A673 (cell line): ENCODE measurements around the gene LTBP2. TPM values are rescaled to one million over a fixed set of nuclear protein-coding genes. Genes with fewer than 3 reads are reported as not detected.

Experiments
- BruUV-seq: library from RNA; stranded (reverse); fragments of 400-500 nt; replicated peaks from 2 replicates; lab custom pipeline; 2021; lab: Mats Ljungman, UMichigan
- CTCF ChIA-PET: fragments of 300-600 bp; sonication (Branson Sonifier 250); formaldehyde crosslinking; loops from one replicate; lab custom pipeline; 2022; ENCODE audit warnings: antibody characterized with exemption; lab: Charles Lee
- POLR2A ChIA-PET: fragments of 300-600 bp; sonication (Branson Sonifier 250); formaldehyde crosslinking; loops from one replicate; lab custom pipeline; 2022; ENCODE audit warnings: antibody characterized with exemption; ENCODE audit not compliant: low non-redundant PET; lab: Charles Lee
- DNase-seq: peaks from one replicate; pipeline ENCODE4 v3.0.0-alpha.2; 2015; ENCODE audit warnings: low spot score
- H3K27ac ChIP-seq: fragments of 200-600 bp; sonication (generic); 2 replicates; pipeline ENCODE4 v1.5.1; 2016; ENCODE audit warnings: mixed run types, low read depth, mild to moderate bottlenecking, mixed read lengths, antibody characterized with exemption, low read length; ENCODE audit not compliant: poor library complexity, severe bottlenecking
- H3K27me3 ChIP-seq: fragments of 200-600 bp; sonication (generic); replicated peaks from 2 replicates; pipeline ENCODE4 v1.6.1; 2017; ENCODE audit warnings: mixed run types, low read depth, mild to moderate bottlenecking, mixed read lengths, antibody characterized with exemption, low read length; ENCODE audit not compliant: insufficient read depth, poor library complexity
- H3K36me3 ChIP-seq: fragments of 200-600 bp; sonication (generic); 2 replicates; pipeline ENCODE4 v1.6.1; 2016; ENCODE audit warnings: mixed run types, mild to moderate bottlenecking, mixed read lengths, antibody characterized with exemption, low read length; ENCODE audit not compliant: insufficient read depth, poor library complexity, severe bottlenecking
- H3K4me1 ChIP-seq: fragments of 200-600 bp; sonication (generic); 2 replicates; pipeline ENCODE4 v1.6.1; 2017; ENCODE audit warnings: mixed run types, mild to moderate bottlenecking, mixed read lengths, antibody characterized with exemption, low read length; ENCODE audit not compliant: insufficient read depth, poor library complexity, severe bottlenecking
- H3K4me3 ChIP-seq: fragments of 200-600 bp; sonication (generic); 2 replicates; pipeline ENCODE4 v1.5.1; 2016; ENCODE audit warnings: low read depth, mixed run types, mild to moderate bottlenecking, mixed read lengths, low read length; ENCODE audit not compliant: poor library complexity, severe bottlenecking
- H3K9me3 ChIP-seq: fragments of 200-600 bp; sonication (generic); 2 replicates; pipeline ENCODE4 v1.6.1; 2016; ENCODE audit warnings: mixed run types, low read depth, mild to moderate bottlenecking, mixed read lengths, antibody characterized with exemption, low read length; ENCODE audit not compliant: poor library complexity, severe bottlenecking
- CTCF ChIP-seq: fragments of 300-800, 200-600 bp; sonication (generic); conservative IDR thresholded peaks from 2 replicates; pipeline ENCODE4 v1.5.1; 2017; ENCODE audit warnings: low read depth, mild to moderate bottlenecking, antibody characterized with exemption, low read length, moderate library complexity, mixed read lengths
- EZH2 ChIP-seq: fragments of 200-600 bp; sonication (generic); IDR thresholded peaks from 2 replicates; pipeline ENCODE4 v1.6.1; 2017; ENCODE audit warnings: borderline replicate concordance, low read depth, mild to moderate bottlenecking, mixed read lengths, antibody characterized with exemption, low read length; ENCODE audit not compliant: poor library complexity, severe bottlenecking
- intact Hi-C: fragments of 100-400 bp; cut with micrococcal nuclease; formaldehyde crosslinking; loops from one replicate; pipeline ENCODE4 v1.10.0; 2022; ENCODE audit not compliant: unreplicated experiment
- total RNA-seq: library from RNA; stranded (reverse); gene quantifications from 2 replicates; pipeline ENCODE4 v1.2.3, GENCODE V29; 2021

Gene LTBP2
- total RNA-seq, 1 experiment from 2014 or later = 0.26 TPM

GRCh38 chr14:74612350-74613021 lies 449 bp upstream of the LTBP2 start:
- no peak overlapping the region for H3K27ac ChIP-seq
- DNase-seq = peak; percentile 84
- H3K36me3 ChIP-seq = no peaks in the 10 kb centered on the region
- H3K9me3 ChIP-seq = no peaks in the 10 kb centered on the region
- H3K4me1 ChIP-seq = peaks cover 17% of the 10 kb centered on the region
- TF ChIP-seq CTCF (peak; percentile 44), EZH2 (no peak)
- H3K27me3 ChIP-seq = peaks cover 27% of the 10 kb centered on the region
- POLR2A ChIA-PET = no interaction called here
- intact Hi-C loops = no loop called here
- CTCF ChIA-PET = interaction anchor here (1.1 kb wide), 2 partner anchors 14 to 292 kb away, joined by 3 read pairs; no protein-coding TSS in a partner anchor
- peak overlapping the region; percentile 46 for H3K4me3 ChIP-seq
- BruUV-seq = no TSS peak

- intact Hi-C loops = no loop called here
- TF ChIP-seq CTCF = no peak
- TF ChIP-seq EZH2 = peak; percentile 67
- Histone ChIP-seq H3K4me3 (peak overlapping the region; percentile 46), H3K27ac (no peak overlapping the region), H3K9me3 (no peaks in the 10 kb centered on the region), H3K27me3 (peaks cover 27% of the 10 kb centered on the region), H3K36me3 (no peaks in the 10 kb centered on the region), H3K4me1 (peaks cover 17% of the 10 kb centered on the region)
- ChIA-PET CTCF (no interaction called here), POLR2A (no interaction called here)
- peak; percentile 54 for DNase-seq
- BruUV-seq = no TSS peak
Observed at GRCh38 chr14:74610866-74611649, 979 bp downstream of the LTBP2 start.

GRCh38 chr14:74610199-74610865 lies 1.7 kb downstream of the LTBP2 start:
- H3K27ac ChIP-seq = no peak overlapping the region
- intact Hi-C loops = no loop called here
- peaks cover 17% of the 10 kb centered on the region for H3K4me1 ChIP-seq
- H3K9me3 ChIP-seq = no peaks in the 10 kb centered on the region
- POLR2A ChIA-PET = no interaction called here
- TF ChIP-seq CTCF = no peak
- no peak for TF ChIP-seq EZH2
- H3K27me3 ChIP-seq = peaks cover 27% of the 10 kb centered on the region
- H3K4me3 ChIP-seq = no peak overlapping the region
- BruUV-seq = no TSS peak
- CTCF ChIA-PET = interaction anchor here (1.6 to 2.1 kb wide), 2 partner anchors 250 to 478 kb away, joined by 4 to 9 read pairs; no protein-coding TSS in a partner anchor
- H3K36me3 ChIP-seq = no peaks in the 10 kb centered on the region
- DNase-seq = no peak
